ENCODE data around the gene CLIC3. TPM values are rescaled to one million over a fixed set of nuclear protein-coding genes. Genes with fewer than 3 reads are reported as not detected.

The CLIC3 gene
- total RNA-seq, 4 donors from 2014 or later, result 0.36 TPM; not detected in 3

GRCh38 chr9:137042751-137043727, 46.7 kb upstream of the CLIC3 start:
- ATAC-seq (peak; percentile 19 to 37), DNase-seq (no peak)
- Histone ChIP-seq H3K27ac (peak overlapping the region; percentile 37 to 68 (median 66)), H3K9me3 (no peaks in the 10 kb centered on the region), H3K36me3 (peaks cover 0 to 12% of the 10 kb centered on the region in 2 donors), H3K27me3 (peaks cover 9 to 16% (median 14%) of the 10 kb centered on the region in 3 donors), H3K4me3 (peak overlapping the region in 3 of 4 donors; percentile 22 to 60 (median 60)), H3K4me1 (peaks cover 5 to 24% of the 10 kb centered on the region in 2 donors)
- intact Hi-C loops (cut with DNase I; ENCODE audit: low total_unique reads) (no loop called here), in situ Hi-C loops (cut with MboI; ENCODE audit: low sequenced_read_pairs in 4 of 4) (no loop called here)
- no peak for TF ChIP-seq POLR2A (IDR thresholded peaks at IDR 0.05)
- no peak for TF ChIP-seq CTCF (IDR thresholded peaks at IDR 0.05 in 4 of 5, conservative IDR thresholded peaks at IDR 0.05 in 1 of 5)

GRCh38 chr9:137041124-137041523, 44.8 kb upstream of the CLIC3 start:
- Histone ChIP-seq H3K27ac (no peak overlapping the region), H3K36me3 (peaks cover 0 to 12% of the 10 kb centered on the region in 2 donors), H3K9me3 (no peaks in the 10 kb centered on the region), H3K4me3 (no peak overlapping the region), H3K4me1 (peaks cover 5 to 18% of the 10 kb centered on the region in 2 donors), H3K27me3 (no peaks in the 10 kb centered on the region)
- DNase-seq (no peak), ATAC-seq (no peak)
- intact Hi-C loops (cut with DNase I; ENCODE audit: low total_unique reads) (no loop called here), in situ Hi-C loops (cut with MboI; ENCODE audit: low sequenced_read_pairs in 4 of 4) (no loop called here)
- TF ChIP-seq POLR2A (IDR thresholded peaks at IDR 0.05) (no peak), CTCF (IDR thresholded peaks at IDR 0.05 in 4 of 5, conservative IDR thresholded peaks at IDR 0.05 in 1 of 5) (no peak)

- peaks cover 5 to 16% of the 10 kb centered on the region in 2 donors for H3K4me1 ChIP-seq
- no peak overlapping the region for H3K27ac ChIP-seq
- H3K27me3 ChIP-seq, result no peaks in the 10 kb centered on the region
- TF ChIP-seq CTCF (IDR thresholded peaks at IDR 0.05 in 4 of 5, conservative IDR thresholded peaks at IDR 0.05 in 1 of 5), result no peak
- no peak for TF ChIP-seq POLR2A (IDR thresholded peaks at IDR 0.05)
- no peaks in the 10 kb centered on the region for H3K9me3 ChIP-seq
- H3K36me3 ChIP-seq, result peaks cover 0 to 12% of the 10 kb centered on the region in 2 donors
- H3K4me3 ChIP-seq, result no peak overlapping the region
- in situ Hi-C loops (cut with MboI; ENCODE audit: low sequenced_read_pairs in 4 of 4), result no loop called here
- no peak for ATAC-seq
- no peak for DNase-seq
- intact Hi-C loops (cut with DNase I; ENCODE audit: low total_unique reads), result no loop called here
Observed at GRCh38 chr9:137040568-137040967, 44.2 kb upstream of the CLIC3 start.

- Histone ChIP-seq H3K27ac (no peak overlapping the region), H3K4me3 (no peak overlapping the region), H3K4me1 (peaks cover 4 to 9% of the 10 kb centered on the region in 2 donors), H3K27me3 (peaks cover 0 to 1% (median 0%) of the 10 kb centered on the region in 3 donors), H3K36me3 (peaks cover 0 to 12% of the 10 kb centered on the region in 2 donors), H3K9me3 (no peaks in the 10 kb centered on the region)
- in situ Hi-C loops (cut with MboI; ENCODE audit: low sequenced_read_pairs in 4 of 4), result loop anchor here in 3 of 4 donors (5.0 to 10.0 kb wide), 3 partner anchors 95 to 255 kb away; partner anchors contain the start of genes C8G (in 1 of the 3) and FBXW5 (in 1 of the 3)
- ATAC-seq (no peak), DNase-seq (no peak)
- TF ChIP-seq POLR2A (IDR thresholded peaks at IDR 0.05) (no peak), CTCF (IDR thresholded peaks at IDR 0.05 in 4 of 5, conservative IDR thresholded peaks at IDR 0.05 in 1 of 5) (no peak)
- intact Hi-C loops (cut with DNase I; ENCODE audit: low total_unique reads), result no loop called here
Observed at GRCh38 chr9:137039611-137040366, 43.4 kb upstream of the CLIC3 start.
